PFSK-1 (cell line): ENCODE results near the gene CCDC82.

Source experiments
- POLR2AphosphoS5 ChIP-seq: IDR thresholded peaks from 2 replicates; pipeline ENCODE4 v1.6.1; 2012; ENCODE audit warnings: low read depth, mild to moderate bottlenecking, control low read depth, low read length, moderate library complexity
- SIN3A ChIP-seq: IDR thresholded peaks from 2 replicates; pipeline ENCODE4 v1.6.1; 2012; ENCODE audit warnings: mild to moderate bottlenecking, low read length, moderate library complexity, borderline replicate concordance; ENCODE audit not compliant: insufficient read depth

- no peak for TF ChIP-seq SIN3A
- TF ChIP-seq POLR2AphosphoS5 = no peak
These were observed 79.5 kb downstream of the CCDC82 start for GRCh38 chr11:96310236-96310635.
